GM18519 (cell line): Measurements from ENCODE around the gene CD3E.

Source experiments
- ATAC-seq: cut with Tn5 transposase; IDR thresholded peaks from one replicate; pipeline ENCODE4 v1.9.1; 2021; ENCODE audit warnings: mild to moderate bottlenecking, moderate library complexity; ENCODE audit not compliant: unreplicated experiment, low FRiP score

CD3E gene

DNA sequence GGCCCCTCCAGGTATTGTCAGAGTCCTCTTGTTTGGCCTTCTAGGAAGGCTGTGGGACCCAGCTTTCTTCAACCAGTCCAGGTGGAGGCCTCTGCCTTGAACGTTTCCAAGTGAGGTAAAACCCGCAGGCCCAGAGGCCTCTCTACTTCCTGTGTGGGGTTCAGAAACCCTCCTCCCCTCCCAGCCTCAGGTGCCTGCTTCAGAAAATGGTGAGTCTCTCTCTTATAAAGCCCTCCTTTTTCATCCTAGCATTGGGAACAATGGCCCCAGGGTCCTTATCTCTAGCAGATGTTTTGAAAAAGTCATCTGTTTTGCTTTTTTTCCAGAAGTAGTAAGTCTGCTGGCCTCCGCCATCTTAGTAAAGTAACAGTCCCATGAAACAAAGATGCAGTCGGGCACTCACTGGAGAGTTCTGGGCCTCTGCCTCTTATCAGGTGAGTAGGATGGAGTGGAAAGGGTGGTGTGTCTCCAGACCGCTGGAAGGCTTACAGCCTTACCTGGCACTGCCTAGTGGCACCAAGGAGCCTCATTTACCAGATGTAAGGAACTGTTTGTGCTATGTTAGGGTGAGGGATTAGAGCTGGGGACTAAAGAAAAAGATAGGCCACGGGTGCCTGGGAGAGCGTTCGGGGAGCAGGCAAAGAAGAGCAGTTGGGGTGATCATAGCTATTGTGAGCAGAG lies at the start of gene CD3E:
TSS of gene CD3E (plus strand) at position 163 of the 681 bp plus-strand sequence. CDS start at position 386, 223 bp downstream.
- no peak for ATAC-seq

DNA sequence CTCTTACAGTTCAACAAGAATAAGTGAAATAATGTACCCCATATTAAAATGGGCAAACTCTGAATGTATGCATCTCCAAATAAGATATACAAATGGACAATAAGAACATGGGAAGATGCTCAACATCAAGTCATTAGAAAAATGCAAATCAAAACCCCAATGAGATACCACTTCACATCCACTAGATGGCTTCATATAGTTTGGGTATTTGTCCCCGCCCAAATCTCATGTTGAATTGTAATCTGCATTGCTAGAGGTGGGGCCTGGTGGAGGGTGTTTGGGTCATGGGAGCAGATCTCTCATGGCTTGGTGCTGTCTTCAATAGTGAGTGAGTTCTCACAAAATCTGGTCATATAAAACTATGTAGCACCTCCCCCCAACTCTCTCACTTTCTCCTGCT lies 46.1 kb upstream of the CD3E start:
- no peak for ATAC-seq

DNA sequence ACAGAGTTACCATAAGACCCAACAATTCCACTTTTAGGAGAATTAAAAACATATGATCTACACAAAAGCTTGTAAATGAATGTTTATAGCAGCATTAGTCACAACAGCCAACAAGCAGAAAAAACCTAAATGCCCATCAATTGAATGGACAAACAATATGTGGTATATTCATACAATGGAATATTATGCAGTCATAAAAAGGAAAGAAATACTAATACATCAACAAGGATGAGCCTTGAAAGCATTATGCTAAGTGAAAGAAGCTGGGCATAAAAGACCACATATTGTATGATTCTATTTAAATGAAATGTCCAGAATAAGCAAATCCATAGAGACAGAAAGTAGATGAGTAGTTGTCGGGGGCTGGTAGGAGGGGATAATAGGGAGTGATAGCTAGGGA lies 45.4 kb upstream of the CD3E start:
- no peak for ATAC-seq

DNA sequence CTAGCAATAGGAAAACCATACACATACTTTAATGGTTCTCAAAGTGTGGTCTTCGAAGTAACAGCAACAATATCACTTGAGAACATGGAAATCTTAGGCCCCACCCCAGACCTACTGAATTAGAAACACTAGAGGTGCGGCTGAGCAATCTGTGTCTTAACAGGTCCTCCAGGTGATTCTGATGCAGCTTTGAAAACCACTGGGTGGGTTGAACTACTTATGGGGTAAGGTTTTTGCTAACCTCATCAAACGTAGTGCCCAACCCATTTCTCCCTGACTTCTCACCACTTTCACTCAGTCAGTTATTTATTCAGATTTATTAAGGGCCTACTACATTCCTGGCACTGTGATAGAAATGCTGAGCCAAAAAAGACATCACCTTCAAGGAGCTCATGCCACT lies 44.2 kb upstream of the CD3E start:
- ATAC-seq = no peak

DNA sequence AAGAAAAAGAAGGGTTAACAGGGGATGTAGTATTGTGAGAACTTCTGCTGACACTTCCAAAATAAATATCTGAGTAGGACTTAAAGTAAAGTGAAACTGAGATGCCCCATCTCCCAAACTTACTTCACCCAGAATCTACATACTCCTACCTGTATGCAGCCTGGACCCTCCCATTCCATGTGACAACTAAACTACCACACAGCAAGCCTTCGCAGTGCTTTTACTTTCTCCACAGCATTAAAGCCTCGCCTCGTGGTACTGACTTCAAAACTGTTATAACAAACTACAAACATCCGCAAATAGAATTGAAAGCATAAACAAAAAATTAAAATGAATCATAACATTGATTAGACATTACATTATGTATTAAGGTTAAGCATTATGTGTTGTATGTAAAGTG lies 41.4 kb upstream of the CD3E start:
- no peak for ATAC-seq

DNA sequence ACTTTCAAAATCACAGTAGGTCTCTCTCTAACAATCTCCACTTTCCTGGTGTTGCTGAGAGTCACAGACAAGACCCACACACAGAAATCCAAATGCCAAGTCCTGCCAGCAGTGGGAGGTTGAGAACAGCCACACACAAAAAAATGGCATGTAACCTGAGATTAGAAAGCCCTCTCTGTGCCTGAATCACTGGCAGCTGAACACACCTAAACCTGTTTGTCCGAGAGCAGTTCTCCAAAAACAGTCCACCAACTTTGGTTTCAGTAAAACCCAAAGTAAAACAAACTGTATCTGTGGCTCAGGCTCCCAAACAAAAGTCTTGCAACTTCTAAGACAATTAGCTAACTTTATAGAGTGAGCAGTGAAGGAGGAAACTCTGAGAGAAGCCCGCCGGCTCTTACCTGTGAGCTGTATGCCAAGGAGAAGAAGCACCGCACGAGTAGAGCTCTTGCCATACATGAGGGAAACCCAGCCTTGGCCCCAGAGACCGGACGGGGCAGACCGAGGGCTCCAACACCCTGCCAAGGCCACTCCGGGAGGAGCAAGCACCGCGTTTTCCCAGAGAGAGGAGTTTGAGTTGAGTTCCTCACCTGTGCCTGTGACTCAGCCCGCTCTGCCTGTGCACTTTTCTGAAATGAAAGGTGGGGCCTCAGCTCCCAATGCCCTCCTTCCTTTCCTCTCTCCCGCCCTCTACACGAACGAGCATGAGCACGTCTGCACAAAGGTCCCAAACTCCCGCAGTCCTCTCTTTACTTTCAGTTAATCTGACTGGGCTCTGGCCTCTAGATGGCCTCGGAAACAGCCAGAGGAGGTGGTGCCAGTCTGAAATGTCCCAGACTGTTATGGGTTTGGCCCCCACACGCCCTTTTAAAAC lies 40.6 kb upstream of the CD3E start, which contains the start of gene MPZL2:
TSS of gene MPZL2 (minus strand) at position 603 of the 874 bp plus-strand sequence. CDS start at position 459, 144 bp downstream.
- no peak for ATAC-seq

DNA sequence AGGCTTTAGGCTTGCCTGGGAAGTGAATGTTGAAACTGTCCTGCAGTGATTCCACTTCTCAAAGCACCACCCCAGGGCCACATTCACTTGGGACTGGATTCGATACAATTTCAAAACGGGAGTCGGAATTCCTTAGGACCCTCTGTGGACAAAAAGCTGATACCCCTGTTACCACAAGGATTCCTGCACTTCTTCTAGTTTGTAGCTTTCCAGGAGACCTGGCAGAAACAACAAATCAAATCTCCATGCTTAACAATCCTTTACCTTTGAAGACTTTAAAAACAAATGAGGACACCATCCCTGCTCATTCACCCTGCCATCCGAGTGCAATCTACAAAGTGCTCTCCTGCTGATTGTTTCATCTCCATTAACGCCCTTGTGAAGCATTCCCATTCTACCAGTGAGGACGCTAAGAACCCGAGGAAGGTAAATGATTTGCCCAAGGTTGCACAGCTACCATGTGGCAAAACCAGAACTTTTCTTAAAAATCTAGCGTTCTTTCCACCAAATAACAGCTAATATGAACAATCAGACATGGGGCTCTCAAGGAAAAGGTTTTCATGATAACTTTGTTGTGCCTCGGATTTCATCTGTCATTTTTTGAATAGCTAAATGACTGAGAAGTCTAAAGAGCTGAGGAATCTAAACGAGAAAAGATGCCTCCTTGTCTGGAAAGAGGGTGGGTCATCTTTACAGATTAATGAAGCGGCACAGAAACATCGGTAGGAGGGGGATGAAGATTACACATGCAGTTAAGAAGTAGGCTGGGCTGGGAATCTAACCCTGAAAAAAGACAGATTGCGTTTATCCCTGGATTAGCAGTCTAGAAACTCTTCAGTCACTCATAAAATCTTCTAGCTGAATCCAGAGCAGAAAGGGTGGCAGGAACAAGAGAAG lies 39.7 kb upstream of the CD3E start:
- no peak for ATAC-seq

DNA sequence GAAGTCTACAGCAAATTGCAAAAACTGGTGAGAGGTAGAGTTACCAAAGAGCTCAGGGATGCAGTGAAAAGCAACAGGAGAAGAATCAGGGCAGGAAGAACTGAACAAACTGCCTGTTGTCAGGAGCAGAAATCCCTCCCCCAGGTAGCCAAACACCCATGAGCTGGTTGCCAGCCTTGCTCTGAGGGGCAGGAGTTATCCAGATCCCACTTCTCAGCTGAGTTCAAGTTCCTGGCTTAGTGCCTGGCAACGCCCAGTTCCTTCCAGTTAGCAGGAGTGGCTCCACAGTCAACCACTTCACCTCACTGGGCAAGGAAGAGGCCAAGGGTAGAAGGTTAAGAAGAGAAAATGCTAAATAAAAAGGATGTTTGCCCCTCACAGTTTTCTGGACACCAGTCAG lies 38.6 kb upstream of the CD3E start:
- ATAC-seq = no peak

DNA sequence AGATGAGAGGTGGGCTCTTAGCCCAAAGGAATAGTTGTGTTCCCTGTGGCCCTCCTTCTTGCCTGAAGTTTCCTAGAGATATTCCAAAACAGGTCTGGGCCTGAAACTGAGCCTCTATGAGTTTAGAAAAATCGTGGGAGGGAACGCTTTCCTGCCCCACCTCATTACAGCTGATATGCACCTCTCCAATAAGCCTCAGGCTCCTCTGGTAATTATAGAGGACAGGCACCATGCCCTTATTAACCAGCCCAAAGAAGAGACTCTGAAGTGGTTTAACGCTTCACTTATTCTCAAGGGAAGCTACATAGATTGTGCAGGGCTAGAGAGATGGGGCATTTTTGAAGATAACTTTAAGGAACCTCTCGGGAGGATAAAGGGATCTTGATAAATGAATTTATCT lies 37.0 kb upstream of the CD3E start:
- no peak for ATAC-seq

DNA sequence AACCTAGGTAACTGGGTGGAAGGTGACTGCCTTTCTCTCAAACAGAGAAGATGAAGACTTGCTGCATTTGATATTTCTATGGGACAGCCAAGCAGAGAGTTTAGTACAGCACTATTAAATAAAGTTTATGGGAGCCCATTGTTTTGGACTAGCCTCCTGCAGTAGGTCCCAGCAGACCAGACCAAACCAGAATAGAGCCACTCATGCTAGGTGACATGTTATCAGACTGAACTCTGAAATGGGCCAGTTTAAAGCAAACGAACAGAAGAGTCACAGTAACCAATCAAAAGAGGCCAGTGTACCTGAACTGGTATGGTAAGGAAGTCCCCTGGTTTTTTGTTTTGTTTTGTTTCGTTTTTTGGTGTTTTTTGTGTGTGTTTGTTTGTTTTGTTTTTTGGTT lies 32.5 kb upstream of the CD3E start:
- ATAC-seq = no peak

DNA sequence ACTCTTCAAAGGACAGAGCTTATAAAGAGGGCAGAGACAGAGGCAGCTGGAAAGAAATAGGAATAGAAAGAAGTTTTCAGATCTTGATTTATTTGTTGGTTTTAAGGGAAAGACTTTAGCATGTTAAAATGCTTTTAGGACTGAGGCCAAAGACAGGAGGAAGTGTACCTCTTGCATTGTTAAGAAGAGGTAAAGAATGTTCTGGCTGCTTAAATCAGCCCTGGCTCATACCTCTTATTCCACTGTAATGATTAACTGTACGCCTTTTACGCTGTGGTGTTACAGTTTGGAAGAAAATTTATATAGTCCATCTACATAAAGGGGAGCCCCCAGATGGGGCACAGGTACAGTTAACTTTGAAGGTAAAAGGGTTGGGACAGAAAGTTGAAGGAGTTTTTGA lies 30.3 kb upstream of the CD3E start:
- no peak for ATAC-seq

DNA sequence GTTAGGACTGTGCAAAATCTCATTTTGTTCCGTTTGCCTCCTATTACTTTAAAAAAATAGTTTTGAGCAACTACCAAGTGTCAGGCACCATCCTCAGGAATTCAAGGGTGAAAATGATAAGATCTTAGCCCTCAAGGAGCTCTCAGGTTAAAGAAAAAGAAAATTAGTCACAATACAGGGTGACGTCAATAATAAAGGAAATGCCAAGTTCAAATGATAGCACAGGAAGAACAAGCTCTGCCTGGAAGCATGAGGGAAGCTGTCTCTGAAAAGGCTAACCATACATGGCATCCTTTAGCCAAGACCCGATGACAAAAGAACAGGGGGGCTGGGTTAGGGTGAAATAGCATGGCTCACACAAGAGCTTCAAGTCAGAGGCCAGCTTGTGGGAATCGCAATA lies 29.4 kb upstream of the CD3E start:
- ATAC-seq = no peak

DNA sequence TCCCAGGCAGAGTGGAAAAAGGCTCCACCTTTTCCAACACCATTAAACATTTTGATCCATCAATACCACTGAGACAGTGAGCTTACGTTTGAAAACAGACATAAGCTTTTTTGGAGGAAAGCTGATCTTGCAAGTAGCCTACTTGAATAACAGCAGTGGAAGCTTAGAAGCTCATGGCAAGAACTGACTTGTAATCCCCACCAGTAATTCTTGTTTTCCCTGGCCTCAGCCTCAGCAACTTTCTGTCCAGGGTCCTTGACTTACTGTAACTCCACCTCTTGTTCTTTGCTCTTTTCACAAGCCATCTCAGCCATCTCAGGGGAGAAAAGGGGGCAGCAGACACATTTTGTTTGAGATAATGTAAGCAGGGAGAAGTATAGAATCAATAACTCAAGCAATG lies 28.1 kb upstream of the CD3E start:
- no peak for ATAC-seq

DNA sequence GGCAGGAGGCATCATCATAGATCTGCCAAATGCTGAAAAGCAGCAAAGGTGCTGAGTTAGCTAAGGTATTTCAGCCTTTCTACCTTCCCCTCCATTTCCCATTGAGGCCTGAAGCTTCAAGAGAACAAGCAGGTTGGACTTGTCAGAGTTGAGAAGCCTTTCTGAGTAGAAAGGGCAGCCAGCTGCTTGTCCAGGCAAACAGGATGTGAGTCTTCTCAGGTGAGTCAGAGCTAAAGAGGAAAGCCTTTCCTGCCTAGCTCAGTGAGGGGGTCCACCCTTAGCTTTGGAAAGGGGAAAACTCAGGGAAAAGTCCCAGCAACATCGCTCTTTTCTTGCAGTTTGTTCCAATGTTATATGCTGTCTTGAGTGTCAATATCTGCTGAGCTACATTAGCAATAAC lies 27.2 kb upstream of the CD3E start:
- ATAC-seq = no peak

DNA sequence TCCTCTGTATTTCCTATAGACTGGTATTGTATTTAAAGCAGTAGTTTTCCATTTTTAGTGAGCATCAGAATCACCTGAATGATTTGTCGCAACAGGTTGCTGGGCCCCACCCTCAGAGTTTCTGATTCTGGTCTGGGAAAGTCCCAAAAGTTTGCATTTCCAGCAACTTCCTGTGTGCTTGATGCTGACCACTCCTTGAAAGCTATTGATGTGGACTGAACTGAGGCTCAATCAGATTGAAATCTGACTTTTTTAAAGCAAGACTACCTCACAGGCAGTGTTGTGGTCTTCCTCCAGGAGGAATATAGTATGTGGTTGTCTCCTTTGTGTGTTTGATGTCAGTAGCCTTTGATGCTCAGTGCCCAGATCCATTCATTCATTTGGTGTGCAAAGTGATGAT lies 23.2 kb upstream of the CD3E start:
- no peak for ATAC-seq

DNA sequence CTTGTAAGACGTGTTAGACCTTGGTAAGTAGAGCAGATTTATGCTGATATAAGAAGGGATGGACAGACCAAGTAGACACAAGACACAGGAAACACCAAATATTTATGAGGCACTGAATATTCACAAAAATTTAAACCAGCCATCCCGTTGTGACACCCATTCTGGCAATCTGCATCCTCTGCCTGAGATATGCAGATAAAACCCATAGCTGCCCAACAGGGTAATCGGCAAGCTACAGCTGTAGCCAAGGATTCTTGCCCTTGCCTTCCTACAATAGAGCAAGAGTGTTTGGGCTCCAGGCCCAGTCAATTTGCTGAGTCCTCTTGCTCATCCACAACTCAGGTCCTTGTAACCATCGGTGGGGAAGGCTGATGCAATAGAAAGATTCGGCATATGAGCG lies 21.9 kb upstream of the CD3E start:
- no peak for ATAC-seq

DNA sequence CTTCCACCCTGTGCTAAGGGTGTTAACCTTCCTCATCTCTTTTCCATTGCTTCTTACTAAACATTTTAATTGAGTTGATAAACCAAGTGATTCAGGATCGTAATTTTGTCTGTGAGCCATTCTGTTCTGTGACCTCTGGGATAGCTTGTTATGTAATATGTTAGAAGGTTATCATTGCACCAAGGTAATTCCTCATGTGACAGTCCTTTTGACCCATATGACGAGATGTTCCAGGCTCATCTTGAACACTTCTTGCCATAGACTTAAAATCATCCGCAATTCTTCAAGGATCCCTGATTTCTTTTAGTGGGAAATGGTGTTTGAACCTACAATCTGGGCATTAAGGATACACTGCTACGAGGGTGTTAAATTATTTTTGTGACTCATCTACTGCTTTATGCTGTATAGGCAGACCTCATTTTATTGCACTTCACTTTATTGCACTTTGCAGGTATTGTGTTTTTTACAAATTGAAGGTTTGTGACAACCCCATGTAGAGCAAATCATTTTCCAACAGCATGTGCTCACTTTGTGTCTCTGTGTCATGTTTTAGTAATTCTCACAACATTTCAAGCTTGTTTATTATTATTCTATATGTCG lies 21.4 kb upstream of the CD3E start:
- no peak for ATAC-seq

DNA sequence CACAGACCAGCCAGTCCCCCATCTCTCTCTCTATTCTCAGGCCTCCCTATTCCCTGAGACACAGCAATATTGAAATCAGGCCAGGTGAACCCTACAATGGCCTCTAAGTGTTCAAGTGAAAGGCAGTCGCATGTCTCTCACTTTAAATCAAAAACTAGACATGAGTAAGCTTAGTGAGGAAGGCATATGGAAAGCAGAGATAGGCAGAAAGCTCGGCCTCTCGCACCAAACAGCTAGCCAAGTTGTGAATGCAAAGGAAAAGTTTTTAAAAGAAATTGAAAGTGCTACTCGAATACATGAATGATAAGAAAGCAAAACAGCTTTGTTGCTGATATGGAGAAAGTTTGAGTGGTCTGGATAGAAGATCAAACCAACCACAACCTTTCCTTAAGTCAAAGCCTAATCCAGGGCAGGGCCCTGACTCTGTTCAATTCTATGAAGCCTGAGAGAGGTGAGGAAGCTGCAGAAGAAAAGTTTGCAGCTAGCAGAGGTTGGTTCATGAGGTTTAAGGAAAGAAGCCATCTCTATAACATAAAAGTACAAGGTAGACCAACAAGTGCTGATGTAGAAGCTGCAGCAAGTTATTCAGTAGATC lies 20.7 kb upstream of the CD3E start:
- ATAC-seq = no peak

DNA sequence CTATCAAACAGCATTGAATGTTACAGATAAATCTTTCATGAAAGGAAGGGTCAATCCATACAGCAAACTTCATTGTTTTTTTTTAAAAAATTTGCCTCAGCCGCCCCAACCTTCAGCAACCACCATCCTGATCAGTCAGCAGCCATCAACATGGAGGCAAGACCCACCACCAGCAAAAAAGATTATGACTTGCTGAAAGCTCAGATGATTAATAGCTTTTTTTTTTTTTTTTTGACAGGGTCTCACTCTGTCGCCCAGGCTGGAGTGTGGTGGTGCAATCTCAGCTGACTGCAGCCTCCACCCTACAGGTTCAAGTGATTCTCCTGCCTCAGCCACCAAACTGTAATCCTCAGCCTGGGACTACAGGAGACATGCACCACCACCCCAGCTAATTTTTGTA lies 18.0 kb upstream of the CD3E start:
- no peak for ATAC-seq

DNA sequence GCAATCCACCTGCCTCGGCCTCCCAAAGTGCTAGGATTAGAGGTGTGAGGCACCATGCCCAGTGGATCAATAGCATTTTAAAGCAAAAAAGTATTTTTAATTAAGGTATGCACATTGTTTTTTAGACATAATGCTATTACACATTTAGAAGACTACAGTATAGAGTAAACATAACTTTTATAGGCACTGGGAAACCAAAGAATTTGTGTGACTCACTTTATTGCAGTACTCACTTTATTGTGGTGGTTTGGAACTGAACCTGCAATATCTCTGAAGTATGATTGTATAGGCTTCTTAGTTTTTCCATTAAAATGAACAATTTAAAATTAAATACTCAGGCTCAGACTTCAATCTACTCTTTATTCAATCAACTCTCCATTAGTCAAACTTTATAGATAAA lies 17.5 kb upstream of the CD3E start:
- ATAC-seq = no peak
